ENCODE data around the gene TMEM138.

TMEM138 gene

DNA sequence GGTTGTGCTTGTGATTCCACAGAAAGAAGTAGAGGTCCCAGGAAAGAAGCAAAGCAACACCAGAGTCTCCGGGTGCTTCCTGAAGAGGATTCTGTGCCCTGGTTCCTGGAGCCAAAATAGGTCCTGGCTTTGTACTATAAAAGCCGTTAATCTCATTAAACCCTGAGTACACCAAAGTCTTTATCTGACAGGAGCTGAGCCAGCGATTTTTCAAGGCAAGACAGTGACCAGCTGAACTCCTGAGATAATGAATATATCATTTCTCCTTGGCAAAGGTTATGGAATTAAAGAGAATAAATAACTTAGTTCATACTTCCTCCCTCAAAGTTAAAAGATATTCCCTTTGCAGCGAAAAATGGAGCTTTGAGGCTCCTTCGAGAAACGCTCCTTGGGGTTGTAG lies 5.2 kb downstream of the TMEM138 start:
- no peak overlapping the region for H3K4me3 ChIP-seq (ENCODE audit: low read depth, low read length)
- TF ChIP-seq, protein P1, sequence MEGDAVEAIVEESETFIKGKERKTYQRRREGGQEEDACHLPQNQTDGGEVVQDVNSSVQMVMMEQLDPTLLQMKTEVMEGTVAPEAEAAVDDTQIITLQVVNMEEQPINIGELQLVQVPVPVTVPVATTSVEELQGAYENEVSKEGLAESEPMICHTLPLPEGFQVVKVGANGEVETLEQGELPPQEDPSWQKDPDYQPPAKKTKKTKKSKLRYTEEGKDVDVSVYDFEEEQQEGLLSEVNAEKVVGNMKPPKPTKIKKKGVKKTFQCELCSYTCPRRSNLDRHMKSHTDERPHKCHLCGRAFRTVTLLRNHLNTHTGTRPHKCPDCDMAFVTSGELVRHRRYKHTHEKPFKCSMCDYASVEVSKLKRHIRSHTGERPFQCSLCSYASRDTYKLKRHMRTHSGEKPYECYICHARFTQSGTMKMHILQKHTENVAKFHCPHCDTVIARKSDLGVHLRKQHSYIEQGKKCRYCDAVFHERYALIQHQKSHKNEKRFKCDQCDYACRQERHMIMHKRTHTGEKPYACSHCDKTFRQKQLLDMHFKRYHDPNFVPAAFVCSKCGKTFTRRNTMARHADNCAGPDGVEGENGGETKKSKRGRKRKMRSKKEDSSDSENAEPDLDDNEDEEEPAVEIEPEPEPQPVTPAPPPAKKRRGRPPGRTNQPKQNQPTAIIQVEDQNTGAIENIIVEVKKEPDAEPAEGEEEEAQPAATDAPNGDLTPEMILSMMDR (conservative IDR thresholded peaks at IDR 0.05; ENCODE audit: low read depth, low read length): no peak
- DNase-seq (ENCODE audit: low read depth): no peak

DNA sequence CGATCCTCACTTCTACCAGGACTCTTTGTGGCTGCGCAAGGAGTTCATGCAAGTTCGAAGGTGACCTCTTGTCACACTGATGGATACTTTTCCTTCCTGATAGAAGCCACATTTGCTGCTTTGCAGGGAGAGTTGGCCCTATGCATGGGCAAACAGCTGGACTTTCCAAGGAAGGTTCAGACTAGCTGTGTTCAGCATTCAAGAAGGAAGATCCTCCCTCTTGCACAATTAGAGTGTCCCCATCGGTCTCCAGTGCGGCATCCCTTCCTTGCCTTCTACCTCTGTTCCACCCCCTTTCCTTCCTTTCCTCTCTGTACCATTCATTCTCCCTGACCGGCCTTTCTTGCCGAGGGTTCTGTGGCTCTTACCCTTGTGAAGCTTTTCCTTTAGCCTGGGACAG lies 6.5 kb downstream of the TMEM138 start:
- DNase-seq (ENCODE audit: low read depth): no peak
- TF ChIP-seq, protein P1 (conservative IDR thresholded peaks at IDR 0.05; ENCODE audit: low read depth, low read length): no peak
- no peak overlapping the region for H3K4me3 ChIP-seq (ENCODE audit: low read depth, low read length)

DNA sequence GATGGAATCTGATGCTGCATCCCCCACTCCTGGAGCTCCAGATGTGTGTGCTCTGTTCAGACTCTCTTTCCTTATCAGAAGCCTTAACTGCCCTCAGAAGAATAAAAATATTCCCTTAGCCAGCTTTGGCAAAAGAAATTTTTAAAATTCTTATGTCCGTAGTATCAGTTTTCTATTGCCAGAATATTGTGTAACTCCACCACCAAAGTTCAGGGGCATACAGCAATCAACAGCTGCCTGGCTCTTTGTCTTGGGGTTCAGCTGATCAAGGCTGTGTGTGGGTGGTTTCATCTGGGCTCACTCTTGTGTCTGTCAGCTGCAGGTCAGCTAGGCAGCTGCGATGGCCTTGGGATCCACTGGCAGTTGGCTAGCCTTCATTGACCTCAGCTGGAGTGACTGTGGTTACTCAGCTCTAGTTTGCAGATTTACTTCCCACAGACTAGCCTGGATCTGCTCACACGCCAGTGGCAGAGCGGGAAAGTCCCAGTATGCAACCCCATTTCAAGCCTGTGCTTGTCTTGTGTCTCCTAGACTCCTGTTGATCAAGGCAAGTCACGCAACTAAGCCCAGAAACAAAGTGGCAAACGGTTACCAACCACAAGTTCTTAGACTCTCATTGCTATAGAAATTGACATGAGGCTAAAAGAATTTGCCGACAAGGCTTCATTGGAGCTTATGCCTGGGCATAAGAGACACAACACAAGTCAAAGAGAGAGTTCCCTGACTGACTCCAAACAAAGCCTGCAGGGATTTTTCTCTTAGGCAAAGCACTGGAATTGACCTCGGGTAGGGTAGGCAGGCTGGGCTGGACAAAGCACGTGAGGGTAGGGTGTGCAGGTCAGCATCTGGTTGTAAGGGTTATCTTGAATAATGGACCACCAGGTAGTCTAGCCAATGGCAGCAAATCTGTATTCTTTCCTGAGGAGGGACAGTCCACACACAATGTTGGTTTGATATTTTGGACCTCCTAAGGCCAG lies 7.5 kb downstream of the TMEM138 start:
- TF ChIP-seq, protein P1 (conservative IDR thresholded peaks at IDR 0.05; ENCODE audit: low read depth, low read length): no peak
- no peak overlapping the region for H3K4me3 ChIP-seq (ENCODE audit: low read depth, low read length)
- DNase-seq (ENCODE audit: low read depth): peak; percentile 96

DNA sequence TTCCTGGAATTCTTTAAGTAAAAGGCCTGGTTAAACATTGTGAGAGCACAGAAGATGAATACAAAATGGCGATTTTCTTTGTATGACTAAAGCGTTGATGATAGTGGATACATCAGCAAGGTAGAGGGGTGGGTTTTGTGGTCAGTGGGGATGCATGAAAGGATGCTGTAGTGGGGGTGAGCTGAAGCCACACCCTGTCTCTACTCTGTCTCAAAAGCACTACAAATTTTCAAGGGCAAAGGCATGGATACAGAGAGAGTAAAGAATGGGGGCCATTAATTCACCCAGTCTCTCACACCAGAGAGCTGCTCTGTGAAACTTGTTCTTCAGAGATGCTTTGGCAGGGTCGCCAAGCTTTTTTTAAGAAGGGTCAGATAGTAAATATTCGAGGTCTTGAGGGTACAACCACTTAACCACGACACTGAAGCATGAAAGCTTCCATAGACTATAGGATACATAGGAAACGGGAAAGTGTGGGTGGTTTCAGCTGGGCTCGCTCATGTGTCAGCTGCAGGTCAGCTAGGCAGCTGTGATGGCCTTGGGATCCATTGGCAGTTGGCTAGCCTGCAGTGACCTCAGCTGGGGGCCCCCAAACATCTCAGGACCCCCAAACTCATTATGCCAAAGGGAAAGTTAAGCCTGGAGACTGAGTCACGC lies 8.3 kb downstream of the TMEM138 start:
- H3K4me3 ChIP-seq (ENCODE audit: low read depth, low read length): no peak overlapping the region
- TF ChIP-seq, protein P1 (conservative IDR thresholded peaks at IDR 0.05; ENCODE audit: low read depth, low read length): no peak
- DNase-seq (ENCODE audit: low read depth): peak; percentile 46

DNA sequence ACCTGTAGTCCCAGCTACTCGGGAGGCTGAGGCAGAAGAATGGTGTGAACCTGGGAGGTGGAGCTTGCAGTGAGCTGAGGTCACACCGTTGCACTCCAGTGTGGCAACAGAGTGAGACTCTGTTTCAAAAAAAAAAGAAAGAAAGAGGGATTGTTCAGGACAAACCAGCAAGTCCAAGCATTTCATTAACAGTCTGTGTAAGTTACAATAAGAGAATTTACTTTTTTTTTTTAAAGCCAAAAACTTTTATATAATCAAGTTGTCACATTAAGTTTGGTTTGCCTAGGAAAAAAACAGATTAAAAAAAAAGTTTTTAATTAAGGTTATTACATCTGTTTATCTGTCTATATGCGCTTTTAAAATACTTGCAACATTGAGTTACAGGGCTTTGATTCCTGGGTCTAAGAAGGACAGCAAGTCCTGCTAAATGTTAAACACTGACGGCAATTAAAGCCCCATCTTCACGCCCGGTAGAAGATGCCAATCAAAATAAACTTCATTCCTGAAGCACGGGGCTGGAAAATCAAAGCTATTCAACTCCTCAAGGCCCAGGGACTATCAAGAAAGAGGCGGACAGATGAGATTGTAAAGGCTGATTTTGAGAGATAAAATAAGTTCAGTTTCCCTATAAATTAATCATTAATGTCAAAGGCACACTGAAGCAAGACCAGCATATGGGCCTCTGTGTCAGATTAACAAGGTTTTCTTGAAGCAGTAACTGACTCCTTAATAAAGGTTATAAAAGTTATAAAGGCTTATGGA lies 10.7 kb downstream of the TMEM138 start:
- DNase-seq (ENCODE audit: low read depth): no peak
- no peak overlapping the region for H3K4me3 ChIP-seq (ENCODE audit: low read depth, low read length)
- TF ChIP-seq, protein P1 (conservative IDR thresholded peaks at IDR 0.05; ENCODE audit: low read depth, low read length): no peak

DNA sequence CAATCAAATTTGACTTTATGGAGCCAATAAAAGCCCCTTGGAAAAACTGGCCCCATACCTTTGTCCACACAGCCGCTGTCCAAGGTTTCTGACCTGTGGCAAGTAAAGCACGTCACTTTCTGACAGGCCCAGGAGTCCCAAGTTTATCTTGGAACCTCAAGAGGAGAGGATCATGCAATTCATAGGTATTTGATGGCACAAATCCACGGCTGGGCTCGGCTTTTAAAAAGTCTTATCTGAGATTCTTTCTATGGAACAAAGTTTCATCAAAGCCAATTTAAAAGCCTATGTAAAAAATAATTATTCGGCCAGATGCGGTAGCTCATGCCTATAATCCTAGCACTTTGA lies 13.6 kb downstream of the TMEM138 start:
- H3K4me3 ChIP-seq (ENCODE audit: low read depth, low read length): no peak overlapping the region
- TF ChIP-seq, protein P1 (conservative IDR thresholded peaks at IDR 0.05; ENCODE audit: low read depth, low read length): no peak
- DNase-seq (ENCODE audit: low read depth): no peak

All from choroid plexus epithelial cell (primary cell).